DND-41 (cell line): Measurements from ENCODE around the gene SUCLG2.

ENCODE experiments used
- CTCF ChIP-seq: IDR thresholded peaks from 2 replicates; pipeline ENCODE4 v1.5.1; 2012; ENCODE audit warnings: borderline replicate concordance, low read length, moderate library complexity, mild to moderate bottlenecking; ENCODE audit not compliant: poor library complexity, severe bottlenecking; ENCODE audit errors: extremely low read depth
- EZH2 ChIP-seq: IDR thresholded peaks from 3 replicates; pipeline ENCODE4 v1.6.1; 2012; ENCODE audit warnings: borderline replicate concordance, low read depth, mild to moderate bottlenecking, moderate library complexity, low read length, inconsistent platforms; ENCODE audit not compliant: severe bottlenecking

DNA sequence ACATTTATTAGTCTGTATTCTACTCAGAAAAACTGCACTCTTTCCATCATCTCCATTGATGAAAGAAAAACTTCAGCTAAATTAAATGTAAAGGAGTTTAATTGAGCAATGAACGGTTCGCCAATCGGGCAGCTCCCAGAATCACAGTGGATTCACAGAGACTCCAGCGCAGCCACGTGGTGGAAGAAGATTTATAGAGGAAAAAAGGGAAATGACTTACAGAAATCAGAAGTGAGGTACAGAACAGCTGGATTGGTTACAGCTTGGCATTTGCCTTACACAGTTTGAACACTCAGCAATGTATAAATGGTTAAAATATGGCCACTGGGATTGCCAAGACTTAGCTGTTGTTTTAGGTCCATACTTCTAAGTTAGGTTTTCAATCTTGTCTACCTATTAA, 2.8 kb upstream of the SUCLG2 start:
- no peak for TF ChIP-seq CTCF
- no peak for TF ChIP-seq EZH2
